Epithelial cell of proximal tubule (primary cell): ENCODE measurements around the gene OGG1. TPM values are rescaled to one million over a fixed set of nuclear protein-coding genes. Genes with fewer than 3 reads are reported as not detected.
A peak's percentile ranks its signal among the peaks of the same experiment; 100 is the strongest.

Experiments used
- DNase-seq: peaks from one replicate; pipeline ENCODE4 v3.0.0-alpha.2; 2011; ENCODE audit warnings: low read depth
- H3K4me3 ChIP-seq: 2 replicates; pipeline ENCODE4 v1.5.1; 2011; ENCODE audit warnings: low read depth, mild to moderate bottlenecking, low read length
- CTCF ChIP-seq: conservative IDR thresholded peaks from 2 replicates; pipeline ENCODE4 v1.5.1; 2012; ENCODE audit warnings: low read depth, mild to moderate bottlenecking, low read length
- total RNA-seq: library from RNA; depleted of rRNA; stranded (reverse); fragments of >200 nt; gene quantifications from 2 replicates; pipeline ENCODE4 v1.2.3, GENCODE V29; 2015

Gene OGG1
- total RNA-seq, 1 donor from 2014 or later = 22.0 TPM

- DNase-seq = no peak
- no peak overlapping the region for H3K4me3 ChIP-seq
- TF ChIP-seq CTCF = no peak
Measured at GRCh38 chr3:9746330-9746729, 3.4 kb upstream of the OGG1 start.

GRCh38 chr3:9747267-9747666, 2.5 kb upstream of the OGG1 start:
- no peak for TF ChIP-seq CTCF
- no peak for DNase-seq
- no peak overlapping the region for H3K4me3 ChIP-seq

- no peak for DNase-seq
- TF ChIP-seq CTCF = no peak
- no peak overlapping the region for H3K4me3 ChIP-seq
Measured at GRCh38 chr3:9748031-9748430, 1.7 kb upstream of the OGG1 start.

- H3K4me3 ChIP-seq = peak overlapping the region; percentile 75
- no peak for TF ChIP-seq CTCF
- DNase-seq = no peak
Measured at GRCh38 chr3:9749296-9749644, 482 bp upstream of the OGG1 start.

- DNase-seq = peak; percentile 45
- no peak for TF ChIP-seq CTCF
Measured at GRCh38 chr3:9750556-9751411, 1.0 kb downstream of the OGG1 start.

GRCh38 chr3:9754678-9755077, 4.9 kb downstream of the OGG1 start:
- H3K4me3 ChIP-seq = no peak overlapping the region
- no peak for TF ChIP-seq CTCF
- no peak for DNase-seq

More at GRCh38 chr3:9750556-9751411, 1.0 kb downstream of the OGG1 start:
- H3K4me3 ChIP-seq = peak overlapping the region; percentile 75

- no peak overlapping the region for H3K4me3 ChIP-seq
- no peak for DNase-seq
- TF ChIP-seq CTCF = no peak
Measured at GRCh38 chr3:9757427-9757826, 7.7 kb downstream of the OGG1 start.
